HG03103 (cell line): ENCODE measurements around the gene MYADML2.

Experiments
- ATAC-seq: cut with Tn5 transposase; IDR thresholded peaks from one replicate; pipeline ENCODE4 v1.9.1; 2021; ENCODE audit warnings: low read depth; ENCODE audit not compliant: unreplicated experiment

Gene MYADML2

GRCh38 chr17:81913394-81914102 lies 33.5 kb downstream of the MYADML2 start:
- no peak for ATAC-seq

DNA sequence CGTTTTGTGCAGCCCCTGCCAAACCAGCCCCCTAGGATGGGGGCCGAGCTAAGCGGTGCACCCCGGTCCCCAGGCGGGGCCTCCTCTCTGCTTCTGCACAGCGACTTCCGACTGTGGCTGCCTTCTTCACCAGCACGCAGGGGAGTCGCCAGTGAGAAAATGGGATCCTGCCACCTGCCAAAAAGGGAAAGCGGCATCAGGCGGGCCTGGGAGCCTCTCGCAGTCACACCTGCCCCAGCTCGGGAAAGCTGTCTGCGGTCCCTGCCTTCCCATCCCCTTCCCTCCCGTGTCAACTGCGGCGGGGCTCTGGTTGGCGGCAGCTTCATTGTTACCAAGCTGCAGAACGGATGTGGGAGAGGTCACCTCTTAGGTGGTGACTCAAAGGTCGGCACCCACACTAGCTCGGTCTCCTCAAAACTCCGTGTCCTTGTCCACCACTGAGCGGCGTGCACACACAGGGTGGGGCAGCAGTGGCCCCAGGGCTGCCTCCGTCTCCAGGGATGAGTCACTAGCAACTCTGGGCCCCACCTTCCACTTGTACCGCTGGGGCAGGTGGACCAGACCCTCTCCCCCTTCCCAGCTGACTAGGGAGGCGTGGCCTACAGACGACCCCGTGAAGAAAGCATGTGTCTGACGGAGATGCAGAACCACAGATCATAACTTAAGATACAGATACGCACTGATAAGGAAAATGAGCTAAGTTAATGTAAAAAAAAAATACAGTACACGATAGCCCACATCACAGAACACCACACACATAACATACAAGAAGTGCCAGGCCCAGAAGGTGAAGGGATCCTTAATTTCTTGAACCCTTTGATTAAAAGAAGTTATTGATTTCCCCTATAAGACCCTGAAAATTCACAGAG lies 34.4 kb downstream of the MYADML2 start:
- ATAC-seq = no peak

DNA sequence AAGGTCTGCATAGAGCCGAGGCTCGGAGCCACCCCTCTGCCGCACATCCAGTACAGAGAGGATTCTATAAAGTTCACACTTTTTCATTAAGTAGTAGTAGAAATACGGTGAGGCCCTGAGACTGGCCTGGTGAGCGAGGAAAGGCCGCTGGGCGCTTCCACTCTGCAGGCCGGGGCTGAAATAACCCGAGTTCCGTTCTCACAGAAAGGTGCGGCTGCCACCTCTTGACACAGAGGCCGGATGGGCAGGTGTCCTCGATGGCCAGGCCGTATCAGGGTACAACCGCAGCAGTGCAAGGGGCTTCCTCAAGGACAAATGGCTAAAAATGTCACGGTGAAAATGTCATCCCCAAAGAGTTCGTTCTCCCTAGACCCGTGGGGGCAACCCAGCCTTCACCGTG lies 35.1 kb downstream of the MYADML2 start:
- ATAC-seq = no peak

DNA sequence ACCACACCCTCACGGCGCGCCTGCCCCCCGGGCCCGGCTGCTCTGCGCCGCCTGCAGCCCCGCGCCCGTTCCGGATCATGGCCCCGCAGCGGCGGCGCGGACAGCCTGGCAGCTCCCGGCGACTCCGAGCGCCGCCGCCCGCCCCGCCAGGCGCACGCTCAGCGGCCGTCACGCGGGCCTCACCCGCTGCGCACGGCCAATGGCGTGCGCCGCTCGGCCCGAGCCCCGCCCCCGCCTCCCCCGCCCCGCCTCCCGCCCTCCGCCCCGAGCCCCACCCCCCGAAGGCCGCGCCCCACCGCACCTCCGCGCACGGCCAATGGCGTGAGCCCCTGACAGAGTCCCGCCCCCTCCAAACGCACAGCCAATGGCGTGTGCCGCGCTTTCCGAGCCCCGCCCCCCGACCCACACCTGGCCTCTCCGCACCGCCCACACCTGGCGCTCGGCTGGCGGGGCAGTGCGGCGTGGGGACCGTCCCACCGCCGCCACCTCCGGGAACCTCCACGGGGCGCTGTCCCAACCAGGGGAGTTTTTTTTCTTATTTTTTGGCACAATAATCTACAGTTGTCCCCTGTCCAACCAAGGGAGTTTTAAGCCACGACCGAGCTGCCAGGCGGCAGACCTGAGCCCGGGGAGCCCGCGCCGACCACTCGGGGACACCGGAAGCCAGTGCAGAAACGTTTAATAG lies 35.6 kb downstream of the MYADML2 start, which contains the start of gene PCYT2:
Gene PCYT2 (minus strand): TSS at position 123 of the 685 bp plus-strand sequence. CDS start 44 bp downstream, at position 79.
- peak; percentile 83 for ATAC-seq

GRCh38 chr17:81910840-81911276 lies 36.2 kb downstream of the MYADML2 start:
- ATAC-seq = no peak

- no peak for ATAC-seq
Measured at GRCh38 chr17:81909966-81910839, 36.8 kb downstream of the MYADML2 start.

- no peak for ATAC-seq
Measured at GRCh38 chr17:81909231-81909630, 37.8 kb downstream of the MYADML2 start.

GRCh38 chr17:81908793-81909192 lies 38.2 kb downstream of the MYADML2 start:
- no peak for ATAC-seq

DNA sequence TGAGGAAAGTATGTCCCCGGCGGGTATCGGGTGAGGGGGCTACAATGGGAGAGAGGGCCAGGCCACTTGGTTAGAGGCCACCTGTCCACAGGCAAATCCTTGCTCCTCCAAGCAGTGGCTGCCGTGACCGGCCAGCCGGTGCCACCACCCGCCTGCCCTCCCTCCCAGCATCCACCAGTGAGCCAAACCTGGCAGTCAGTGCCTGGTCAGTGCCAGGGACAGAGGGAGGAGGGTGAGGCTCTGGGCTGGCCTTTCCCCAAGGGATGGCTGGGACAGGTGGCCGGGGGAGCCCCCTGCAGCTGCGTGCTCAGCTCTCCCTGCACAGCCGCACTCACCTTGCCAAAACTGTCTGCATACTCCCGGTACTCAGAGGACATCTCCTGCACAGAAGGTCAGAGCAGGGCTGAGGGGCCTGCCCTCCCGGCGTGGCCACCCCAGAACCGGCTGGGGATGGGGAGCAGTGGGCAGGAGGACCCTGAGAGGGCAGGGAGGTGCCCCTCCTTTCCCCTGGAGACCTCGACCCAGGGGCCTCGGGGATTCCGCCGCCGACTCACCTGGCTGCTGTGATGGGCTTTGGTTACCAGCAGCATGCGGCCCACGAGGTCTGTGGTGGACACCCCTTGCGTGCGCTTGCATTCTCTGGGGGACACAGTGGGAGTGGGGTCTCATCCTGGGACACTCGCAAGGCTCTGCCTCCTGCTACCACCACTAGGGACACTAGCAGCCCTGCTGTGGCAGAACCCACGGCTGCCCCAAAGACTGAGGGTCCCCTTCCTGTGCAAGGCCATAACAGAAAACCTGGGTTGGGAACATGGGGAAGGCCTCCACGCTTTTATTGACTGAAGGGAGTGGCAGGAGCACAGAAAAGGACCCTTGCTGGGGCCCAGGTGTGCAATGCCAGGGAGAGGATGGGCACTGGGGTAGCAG lies 39.6 kb downstream of the MYADML2 start:
- ATAC-seq = no peak

GRCh38 chr17:81906476-81907218 lies 40.4 kb downstream of the MYADML2 start:
- no peak for ATAC-seq

DNA sequence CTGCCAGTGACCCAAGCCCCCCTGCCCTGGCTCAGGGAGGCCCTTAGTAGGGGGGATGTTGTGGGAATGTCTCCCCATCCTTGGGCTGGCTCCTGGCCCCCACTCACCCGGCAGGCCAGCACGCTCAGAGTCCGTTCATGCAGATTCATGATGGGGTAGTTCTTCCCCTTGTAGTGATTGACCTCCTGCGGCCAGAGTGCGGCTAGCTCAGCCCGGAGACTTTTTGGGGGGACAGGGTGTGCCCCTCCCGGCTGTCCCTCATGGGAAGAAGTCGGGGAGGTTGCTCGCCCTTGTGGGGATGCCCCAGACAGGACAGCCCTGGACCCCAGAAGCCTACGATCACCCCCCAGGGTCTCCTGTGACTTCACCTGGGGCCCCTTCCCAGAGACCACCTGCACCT lies 41.0 kb downstream of the MYADML2 start:
- no peak for ATAC-seq

- ATAC-seq = no peak
Measured at GRCh38 chr17:81905424-81905875, 41.6 kb downstream of the MYADML2 start.

DNA sequence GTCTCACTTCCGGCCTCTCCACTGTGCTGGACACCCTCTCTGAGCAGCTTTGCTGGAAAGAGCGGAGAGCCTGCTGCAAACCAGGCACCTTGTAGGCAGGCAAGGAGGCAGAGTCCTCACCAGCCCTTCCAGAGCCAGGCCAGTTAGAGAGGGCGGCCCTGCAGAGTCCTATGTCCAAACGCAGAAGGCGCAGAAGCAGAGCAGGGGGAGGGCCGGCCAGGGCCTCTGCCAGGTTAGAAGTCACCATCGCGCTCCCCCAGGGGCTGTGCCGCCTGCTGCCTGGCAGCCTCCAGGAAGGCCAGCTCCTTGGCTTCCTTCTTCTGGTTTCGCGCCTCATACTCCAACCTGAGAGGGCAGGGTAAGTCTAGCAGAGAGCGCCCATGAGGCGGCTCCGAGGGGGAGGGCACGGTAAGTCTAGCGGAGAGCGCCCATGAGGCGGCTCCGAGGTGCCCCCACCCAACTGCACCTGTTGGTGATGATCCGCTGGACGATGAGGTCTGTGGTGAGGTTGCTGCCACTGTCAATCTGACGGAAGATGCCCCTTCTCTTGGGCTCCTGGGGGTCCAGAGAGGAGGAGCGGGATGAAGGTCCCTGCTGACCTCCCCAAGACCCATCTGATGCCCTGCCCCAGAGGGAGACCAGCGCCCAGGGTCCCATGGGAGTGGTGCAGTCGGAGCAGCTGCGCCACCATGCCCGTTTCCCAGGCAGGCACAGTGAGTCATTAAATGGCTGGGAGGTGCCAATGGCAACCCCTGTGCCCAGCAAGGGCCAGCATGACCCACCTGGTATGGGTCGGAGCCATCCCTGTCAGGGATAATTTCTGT lies 42.2 kb downstream of the MYADML2 start:
- ATAC-seq = no peak

DNA sequence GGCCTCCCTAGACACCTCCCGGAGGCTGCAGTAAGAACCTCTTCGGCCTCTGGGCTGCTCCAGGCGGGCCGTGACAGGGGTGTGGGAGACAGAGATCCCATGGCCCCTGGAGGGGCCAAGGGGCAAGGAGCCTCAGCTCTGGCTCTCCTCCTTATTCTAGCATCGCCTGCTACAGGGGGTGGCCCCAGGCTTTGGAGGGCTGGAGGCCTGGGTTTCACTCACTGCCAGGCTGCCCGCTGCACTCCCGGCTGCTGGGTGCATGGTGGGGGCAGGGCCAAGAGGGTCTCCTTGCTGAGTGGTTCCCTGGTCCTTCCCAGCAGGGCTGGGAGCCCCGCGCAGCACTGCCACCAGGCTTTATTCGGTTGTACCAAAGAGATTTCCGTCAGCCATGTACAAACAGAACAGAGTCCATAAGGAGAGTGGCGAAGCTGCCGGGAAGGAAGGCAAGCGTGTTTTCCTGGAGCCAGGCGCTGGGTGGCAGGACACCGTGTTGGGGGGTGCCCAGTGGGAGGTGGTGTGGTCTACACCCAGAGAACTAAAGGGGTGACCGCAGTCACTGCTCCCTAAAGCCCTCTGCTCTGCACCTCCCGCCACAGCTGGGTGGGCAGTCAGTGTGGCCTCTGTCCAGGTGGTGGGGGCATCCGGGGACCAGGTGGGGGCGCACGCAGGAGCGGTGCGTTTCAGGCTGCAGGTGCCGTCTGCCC lies 43.0 kb downstream of the MYADML2 start:
- ATAC-seq = no peak

- ATAC-seq = no peak
Measured at GRCh38 chr17:81903415-81903831, 43.6 kb downstream of the MYADML2 start.

DNA sequence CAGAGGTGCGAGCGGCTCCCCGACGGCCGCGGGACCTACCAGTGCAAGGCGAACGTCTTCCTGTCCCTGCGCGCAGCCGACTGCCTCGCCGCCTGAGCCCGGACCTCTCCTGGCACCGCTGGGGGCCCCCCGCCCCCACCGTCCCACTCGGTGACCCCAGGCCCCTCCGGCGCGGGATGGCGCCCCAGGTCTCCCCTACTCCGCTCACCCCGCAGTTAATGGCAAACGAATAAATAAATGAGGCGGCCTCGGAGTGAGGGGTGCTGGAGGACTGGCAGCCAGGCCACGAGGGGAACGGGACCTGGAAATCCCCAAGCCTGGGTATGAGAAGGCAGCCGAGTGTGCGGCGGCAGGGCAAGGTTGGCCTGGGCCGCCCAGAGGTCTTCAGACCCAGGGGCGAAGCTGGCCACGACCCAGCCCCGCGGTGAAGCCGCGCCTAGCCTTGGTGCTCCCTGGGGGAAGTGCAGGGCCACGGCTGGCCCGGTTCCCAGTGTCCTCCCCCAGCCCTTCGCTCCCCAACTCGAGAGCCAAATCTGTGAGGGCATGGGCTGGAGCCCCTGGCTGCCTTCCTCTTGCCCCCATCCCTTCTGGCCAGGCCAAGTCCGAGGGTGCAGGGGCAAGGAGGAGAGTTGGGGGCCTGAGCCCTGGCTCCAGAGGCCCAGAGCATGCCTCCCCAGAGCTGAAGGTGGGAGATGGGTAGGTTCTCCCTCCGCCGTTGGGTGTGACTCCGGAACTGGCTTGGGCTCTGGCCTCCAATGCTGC lies 44.2 kb downstream of the MYADML2 start:
- no peak for ATAC-seq
